Endothelial cell (in vitro differentiated cells): ENCODE measurements around the gene COBLL1. TPM values are rescaled to one million over a fixed set of nuclear protein-coding genes. Genes with fewer than 3 reads are reported as not detected.

Experiments used
- DNase-seq: peaks from one replicate; pipeline ENCODE4 v3.0.0; 2021; ENCODE audit warnings: low spot score
- H3K27ac Mint-ChIP-seq: one replicate; pipeline ENCODE4 v1.8.0; 2021; ENCODE audit warnings: mixed read lengths, inconsistent platforms; ENCODE audit not compliant: unreplicated experiment
- H3K27me3 Mint-ChIP-seq: one replicate; pipeline ENCODE4 v1.8.0; 2021; ENCODE audit warnings: mild to moderate bottlenecking, moderate library complexity, mixed read lengths, inconsistent platforms; ENCODE audit not compliant: unreplicated experiment
- H3K36me3 Mint-ChIP-seq: one replicate; pipeline ENCODE4 v1.8.0; 2021; ENCODE audit warnings: mild to moderate bottlenecking, low read depth, mixed read lengths, inconsistent platforms; ENCODE audit not compliant: unreplicated experiment
- H3K4me1 Mint-ChIP-seq: one replicate; pipeline ENCODE4 v1.8.0; 2021; ENCODE audit warnings: mild to moderate bottlenecking, mixed read lengths, inconsistent platforms; ENCODE audit not compliant: unreplicated experiment
- H3K4me3 Mint-ChIP-seq: one replicate; pipeline ENCODE4 v1.8.0; 2021; ENCODE audit warnings: mild to moderate bottlenecking, mixed read lengths, inconsistent platforms; ENCODE audit not compliant: unreplicated experiment
- H3K9me3 Mint-ChIP-seq: one replicate; pipeline ENCODE4 v1.8.0; 2021; ENCODE audit warnings: mixed read lengths, inconsistent platforms; ENCODE audit not compliant: unreplicated experiment
- total RNA-seq: library from RNA; stranded (reverse); fragmentation: NEBNext Ultra II Directional; extraction: Animal tissue kit (Norgen Biotek cat#: 25700); gene quantifications from one replicate; pipeline ENCODE4 v1.2.1, GENCODE V29; 2021; ENCODE audit not compliant: unreplicated experiment
- TF ChIP-seq, protein P1 (sequence below): fragments of 200-600 bp; sonication (generic); IDR thresholded peaks from one replicate; pipeline ENCODE4 v1.5.0; 2021; ENCODE audit warnings: antibody characterized with exemption; ENCODE audit not compliant: unreplicated experiment

Gene COBLL1
- total RNA-seq, 1 donor from 2014 or later: 46.6 TPM

DNA sequence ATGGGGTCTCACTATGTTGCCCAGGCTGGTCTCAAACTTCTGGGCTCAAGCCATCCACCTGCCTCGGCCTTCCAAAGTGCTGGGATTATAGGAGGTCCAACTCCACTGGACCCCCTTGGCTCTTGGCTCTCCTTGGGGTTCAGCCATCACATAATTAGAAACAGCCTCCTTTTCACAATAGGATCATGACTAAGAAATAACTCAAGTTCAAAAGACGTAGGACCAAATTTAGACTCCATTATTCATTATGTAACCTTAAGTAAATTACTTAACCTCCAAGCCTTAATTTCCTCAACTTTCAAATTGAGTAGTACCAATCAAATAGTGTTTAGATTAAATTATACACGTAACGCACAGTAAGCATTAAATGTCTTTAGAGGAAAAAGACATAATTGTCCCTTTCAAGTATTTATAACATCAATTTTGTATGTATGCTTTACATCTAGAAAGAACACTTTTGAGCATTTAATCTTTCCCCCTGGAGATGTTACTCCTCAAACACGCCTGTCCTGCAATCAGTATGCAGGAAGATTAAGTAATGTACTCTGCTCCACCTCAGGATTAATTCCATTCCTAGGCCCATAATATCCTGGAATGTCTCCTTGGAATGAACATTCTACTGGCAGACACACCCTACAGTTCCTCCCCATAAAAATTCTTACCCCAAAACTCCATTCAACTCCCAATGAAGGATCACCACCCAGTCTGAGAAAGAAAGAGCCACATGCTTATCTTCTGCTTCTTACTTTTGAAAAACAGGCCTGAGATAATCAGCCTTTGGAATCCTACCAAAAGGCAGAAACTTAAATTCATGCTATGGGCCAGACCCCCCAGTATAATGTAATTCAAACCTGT, 49.1 kb downstream of the COBLL1 start:
- TF ChIP-seq, protein P1, sequence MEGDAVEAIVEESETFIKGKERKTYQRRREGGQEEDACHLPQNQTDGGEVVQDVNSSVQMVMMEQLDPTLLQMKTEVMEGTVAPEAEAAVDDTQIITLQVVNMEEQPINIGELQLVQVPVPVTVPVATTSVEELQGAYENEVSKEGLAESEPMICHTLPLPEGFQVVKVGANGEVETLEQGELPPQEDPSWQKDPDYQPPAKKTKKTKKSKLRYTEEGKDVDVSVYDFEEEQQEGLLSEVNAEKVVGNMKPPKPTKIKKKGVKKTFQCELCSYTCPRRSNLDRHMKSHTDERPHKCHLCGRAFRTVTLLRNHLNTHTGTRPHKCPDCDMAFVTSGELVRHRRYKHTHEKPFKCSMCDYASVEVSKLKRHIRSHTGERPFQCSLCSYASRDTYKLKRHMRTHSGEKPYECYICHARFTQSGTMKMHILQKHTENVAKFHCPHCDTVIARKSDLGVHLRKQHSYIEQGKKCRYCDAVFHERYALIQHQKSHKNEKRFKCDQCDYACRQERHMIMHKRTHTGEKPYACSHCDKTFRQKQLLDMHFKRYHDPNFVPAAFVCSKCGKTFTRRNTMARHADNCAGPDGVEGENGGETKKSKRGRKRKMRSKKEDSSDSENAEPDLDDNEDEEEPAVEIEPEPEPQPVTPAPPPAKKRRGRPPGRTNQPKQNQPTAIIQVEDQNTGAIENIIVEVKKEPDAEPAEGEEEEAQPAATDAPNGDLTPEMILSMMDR: no peak
- H3K27ac Mint-ChIP-seq: peak overlapping the region; percentile 94
- H3K9me3 Mint-ChIP-seq: no peaks in the 10 kb centered on the region
- H3K36me3 Mint-ChIP-seq: peaks cover 5% of the 10 kb centered on the region
- peaks cover 58% of the 10 kb centered on the region for H3K4me1 Mint-ChIP-seq
- H3K4me3 Mint-ChIP-seq: peak overlapping the region; percentile 86
- H3K27me3 Mint-ChIP-seq: no peaks in the 10 kb centered on the region
- no peak for DNase-seq

- TF ChIP-seq, protein P1: no peak
- peaks cover 66% of the 10 kb centered on the region for H3K4me1 Mint-ChIP-seq
- DNase-seq: no peak
- H3K36me3 Mint-ChIP-seq: peaks cover 9% of the 10 kb centered on the region
- H3K27ac Mint-ChIP-seq: no peak overlapping the region
- H3K9me3 Mint-ChIP-seq: no peaks in the 10 kb centered on the region
- H3K27me3 Mint-ChIP-seq: peaks cover 2% of the 10 kb centered on the region
- H3K4me3 Mint-ChIP-seq: no peak overlapping the region
These were observed 51.7 kb downstream of the COBLL1 start for GRCh38 chr2:164789968-164790367.

DNA sequence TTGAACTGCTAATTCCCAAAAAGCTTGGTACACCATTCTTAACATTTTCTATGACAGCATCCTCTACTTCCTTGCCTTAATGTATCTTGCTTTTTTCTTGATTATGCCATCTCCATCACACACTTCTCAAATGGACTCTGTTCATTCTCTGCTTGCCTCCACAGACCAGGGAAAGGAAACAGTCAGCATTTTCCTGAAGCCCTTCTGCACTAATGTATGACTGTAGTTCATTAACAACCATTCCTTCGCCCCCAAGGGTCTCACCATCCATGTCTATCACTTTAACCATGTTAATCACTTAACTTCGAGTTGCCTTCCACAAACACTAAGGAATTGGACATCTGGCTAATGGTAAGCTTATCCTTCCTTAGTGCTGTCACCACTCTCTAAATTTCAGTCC, 54.8 kb downstream of the COBLL1 start:
- Mint-ChIP-seq H3K4me3 (no peak overlapping the region), H3K4me1 (peaks cover 66% of the 10 kb centered on the region), H3K9me3 (no peaks in the 10 kb centered on the region), H3K36me3 (peaks cover 9% of the 10 kb centered on the region), H3K27ac (peak overlapping the region; percentile 61), H3K27me3 (peaks cover 8% of the 10 kb centered on the region)
- DNase-seq: no peak
- TF ChIP-seq, protein P1: no peak

DNA sequence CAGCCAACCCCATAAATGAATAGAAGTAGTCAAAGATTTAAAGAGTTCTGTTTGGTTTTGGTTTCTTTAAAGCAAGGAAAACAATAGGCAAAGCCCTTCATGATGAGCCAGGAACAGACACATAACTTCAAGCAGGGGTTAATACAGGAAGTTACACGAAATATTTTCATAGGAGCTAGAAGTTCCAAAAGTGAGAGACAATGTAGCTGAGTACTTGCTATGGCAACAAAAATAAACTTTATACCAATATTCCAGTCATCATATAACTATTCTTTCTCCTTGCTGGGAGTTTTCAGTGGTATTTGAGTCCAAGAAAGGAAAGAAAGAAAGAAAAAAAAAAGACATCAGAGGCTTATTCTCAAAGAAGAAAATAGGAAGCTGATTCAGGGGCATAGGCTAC, 56.2 kb downstream of the COBLL1 start:
- Mint-ChIP-seq H3K4me3 (no peak overlapping the region), H3K9me3 (no peaks in the 10 kb centered on the region), H3K4me1 (peaks cover 56% of the 10 kb centered on the region), H3K36me3 (peaks cover 9% of the 10 kb centered on the region), H3K27ac (peak overlapping the region; percentile 99), H3K27me3 (peaks cover 8% of the 10 kb centered on the region)
- TF ChIP-seq, protein P1: no peak
- no peak for DNase-seq

DNA sequence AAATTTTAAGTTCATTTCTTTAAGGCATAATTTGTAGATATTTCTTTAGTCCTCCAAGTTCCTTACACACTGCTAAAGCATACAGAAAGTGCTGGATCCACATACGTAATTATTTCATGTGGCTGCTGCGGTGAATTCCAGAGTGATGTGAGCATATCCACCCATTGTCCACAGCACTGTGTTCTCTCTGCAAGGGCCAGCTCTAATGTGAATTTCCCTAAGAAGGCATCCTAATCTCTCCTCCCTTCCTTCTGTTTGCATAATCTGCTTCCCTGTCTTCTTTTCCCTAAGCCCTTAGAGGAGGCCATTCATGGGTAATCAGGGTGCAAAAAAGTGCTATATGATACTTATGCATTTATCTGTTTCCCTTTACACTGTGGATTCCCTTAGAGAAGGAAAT, 57.2 kb downstream of the COBLL1 start:
- DNase-seq: peak; percentile 48
- TF ChIP-seq, protein P1: no peak
- H3K9me3 Mint-ChIP-seq: no peaks in the 10 kb centered on the region
- peak overlapping the region; percentile 99 for H3K27ac Mint-ChIP-seq
- H3K4me3 Mint-ChIP-seq: no peak overlapping the region
- H3K27me3 Mint-ChIP-seq: peaks cover 8% of the 10 kb centered on the region
- peaks cover 54% of the 10 kb centered on the region for H3K4me1 Mint-ChIP-seq
- H3K36me3 Mint-ChIP-seq: peaks cover 9% of the 10 kb centered on the region
